H9 (cell line): ENCODE data around the gene RBM15. TPM values are rescaled to one million over a fixed set of nuclear protein-coding genes. Genes with fewer than 3 reads are reported as not detected.

ENCODE experiments used
- DNase-seq: peaks from one replicate; pipeline ENCODE4 v3.0.0-alpha.2; 2017
- H2AFZ ChIP-seq: one replicate; pipeline ENCODE4 v1.6.1; 2013; ENCODE audit warnings: mild to moderate bottlenecking, low read length, control low read depth, moderate library complexity
- H2AK5ac ChIP-seq: 2 replicates; pipeline ENCODE4 v1.6.1; 2013; ENCODE audit warnings: low read length, control low read depth, mixed read lengths; ENCODE audit not compliant: insufficient read length
- H2BK120ac ChIP-seq: one replicate; pipeline ENCODE4 v1.6.1; 2013; ENCODE audit warnings: low read depth, mild to moderate bottlenecking, low read length, control low read depth, inconsistent platforms; ENCODE audit not compliant: poor library complexity, severe bottlenecking
- H2BK12ac ChIP-seq: 2 replicates; pipeline ENCODE4 v1.6.1; 2013; ENCODE audit warnings: low read length, control low read depth, mixed read lengths, low read depth; ENCODE audit not compliant: insufficient read length
- H2BK15ac ChIP-seq: 2 replicates; pipeline ENCODE4 v1.6.1; 2013; ENCODE audit warnings: low read depth, low read length, control low read depth
- H2BK20ac ChIP-seq: one replicate; pipeline ENCODE4 v1.6.1; 2013; ENCODE audit warnings: low read depth, mild to moderate bottlenecking, low read length, control low read depth, inconsistent platforms; ENCODE audit not compliant: poor library complexity, severe bottlenecking
- H2BK5ac ChIP-seq: 2 replicates; pipeline ENCODE4 v1.6.1; 2013; ENCODE audit warnings: low read length, control low read depth, mixed read lengths; ENCODE audit not compliant: insufficient read length
- H3K14ac ChIP-seq: 2 replicates; pipeline ENCODE4 v1.6.1; 2013; ENCODE audit warnings: low read length, control low read depth; ENCODE audit not compliant: insufficient read depth
- H3K18ac ChIP-seq: 2 replicates; pipeline ENCODE4 v1.6.1; 2013; ENCODE audit warnings: low read depth, mild to moderate bottlenecking, mixed read lengths, low read length, control low read depth; ENCODE audit not compliant: insufficient read length
- H3K23ac ChIP-seq: 2 replicates; pipeline ENCODE4 v1.6.1; 2013; ENCODE audit warnings: low read length, control low read depth, mixed read lengths, low read depth; ENCODE audit not compliant: insufficient read length
- H3K23me2 ChIP-seq: 2 replicates; pipeline ENCODE4 v1.6.1; 2013; ENCODE audit warnings: low read depth, mild to moderate bottlenecking, mixed read lengths, low read length, control low read depth; ENCODE audit not compliant: insufficient read length, poor library complexity, severe bottlenecking
- H3K27ac ChIP-seq: 2 replicates; pipeline ENCODE4 v1.5.1; 2013; ENCODE audit warnings: low read length, control low read depth, mixed read lengths, low read depth; ENCODE audit not compliant: insufficient read length
- H3K27me3 ChIP-seq: 2 replicates; pipeline ENCODE4 v1.6.1; 2013; ENCODE audit warnings: low read length, control low read depth, inconsistent platforms; ENCODE audit not compliant: insufficient read depth
- H3K4ac ChIP-seq: 2 replicates; pipeline ENCODE4 v1.6.1; 2013; ENCODE audit warnings: low read depth, mild to moderate bottlenecking, control low read depth, inconsistent platforms, low read length, moderate library complexity
- H3K4me1 ChIP-seq: 2 replicates; pipeline ENCODE4 v1.6.1; 2013; ENCODE audit warnings: low read length, control low read depth, inconsistent platforms; ENCODE audit not compliant: insufficient read depth
- H3K4me2 ChIP-seq: 2 replicates; pipeline ENCODE4 v1.6.1; 2013; ENCODE audit warnings: low read length, control low read depth, mixed read lengths; ENCODE audit not compliant: insufficient read length, insufficient read depth
- H3K56ac ChIP-seq: 2 replicates; pipeline ENCODE4 v1.6.1; 2013; ENCODE audit warnings: low read depth, mild to moderate bottlenecking, mixed read lengths, low read length, control low read depth; ENCODE audit not compliant: insufficient read length
- H3K79me1 ChIP-seq: 2 replicates; pipeline ENCODE4 v1.6.1; 2013; ENCODE audit warnings: low read depth, mild to moderate bottlenecking, moderate library complexity, low read length, control low read depth, inconsistent platforms; ENCODE audit not compliant: insufficient read depth, poor library complexity, severe bottlenecking
- H3K79me2 ChIP-seq: 2 replicates; pipeline ENCODE4 v1.6.1; 2013; ENCODE audit warnings: low read length, control low read depth, inconsistent platforms; ENCODE audit not compliant: insufficient read depth
- H3K9ac ChIP-seq: 2 replicates; pipeline ENCODE4 v1.6.1; 2013; ENCODE audit warnings: low read length, control low read depth, mixed read lengths; ENCODE audit not compliant: insufficient read length; ENCODE audit errors: extremely low read depth
- H3K9me3 ChIP-seq: one replicate; pipeline ENCODE4 v1.6.1; 2013; ENCODE audit warnings: low read depth, low read length, inconsistent platforms; ENCODE audit not compliant: control insufficient read depth
- H3T11ph ChIP-seq: one replicate; pipeline ENCODE4 v1.6.1; 2013; ENCODE audit warnings: mild to moderate bottlenecking, low read length, control low read depth, inconsistent platforms
- H4K20me1 ChIP-seq: one replicate; pipeline ENCODE4 v1.6.1; 2013; ENCODE audit not compliant: control insufficient read depth, insufficient read length, insufficient read depth
- H4K5ac ChIP-seq: 2 replicates; pipeline ENCODE4 v1.6.1; 2013; ENCODE audit warnings: low read depth, mild to moderate bottlenecking, mixed read lengths, low read length, control low read depth; ENCODE audit not compliant: insufficient read length
- H4K8ac ChIP-seq: replicated peaks from 2 replicates; pipeline ENCODE4 v1.6.1; 2013; ENCODE audit warnings: low read length, control low read depth, mixed read lengths, low read depth; ENCODE audit not compliant: insufficient read length
- H4K91ac ChIP-seq: 2 replicates; pipeline ENCODE4 v1.6.1; 2013; ENCODE audit warnings: low read depth, mild to moderate bottlenecking, moderate library complexity, mixed read lengths, low read length, control low read depth; ENCODE audit not compliant: insufficient read length
- H3K27ac Mint-ChIP-seq, 3 experiments: 2 replicates in 2 of 3; 3 replicates in 1 of 3; pipeline ENCODE4 v1.8.0; 2020 to 2021; ENCODE audit warnings: mixed read lengths in 3 of 3, mild to moderate bottlenecking in 1 of 3, moderate library complexity in 1 of 3
- H3K27me3 Mint-ChIP-seq: 2 replicates; pipeline ENCODE4 v1.8.0; 2021; ENCODE audit warnings: low read depth, mild to moderate bottlenecking, moderate library complexity, mixed read lengths
- H3K36me3 Mint-ChIP-seq, 3 experiments: 2 replicates in 2 of 3; 3 replicates in 1 of 3; pipeline ENCODE4 v1.8.0; 2020 to 2021; ENCODE audit warnings: low read depth in 3 of 3, mixed read lengths in 3 of 3; ENCODE audit not compliant: insufficient read depth in 1 of 3
- H3K4me1 Mint-ChIP-seq, 2 experiments: 2 replicates each; pipeline ENCODE4 v1.8.0; 2020; ENCODE audit warnings: mixed read lengths in 2 of 2
- H3K4me3 Mint-ChIP-seq, 2 experiments: 2 replicates in 1 of 2; 3 replicates in 1 of 2; pipeline ENCODE4 v1.8.0; 2020 to 2021; ENCODE audit warnings: mild to moderate bottlenecking in 2 of 2, mixed read lengths in 2 of 2, moderate library complexity in 1 of 2
- H3K9me3 Mint-ChIP-seq, 2 experiments: 2 replicates in 1 of 2; 3 replicates in 1 of 2; pipeline ENCODE4 v1.8.0; 2020; ENCODE audit warnings: mild to moderate bottlenecking in 2 of 2, mixed read lengths in 2 of 2, moderate library complexity in 1 of 2
- CTCF ChIP-seq: fragments of 200-600 bp; sonication (generic); conservative IDR thresholded peaks from 3 replicates; pipeline ENCODE4 v1.8.0; 2021; ENCODE audit warnings: antibody characterized with exemption, mild to moderate bottlenecking
- WGBS: extraction: QIAGEN DNeasy Blood & Tissue Kit; methylation state at CpG from one replicate; pipeline ENCODE4 v1.1.7; 2013; ENCODE audit warnings: missing lambda C conversion rate, low lambda C conversion rate, mixed read lengths; ENCODE audit not compliant: insufficient read length; ENCODE audit errors: extremely low coverage; 5-methylcytosine and 5-hydroxymethylcytosine counted together
- total RNA-seq: library from RNA; stranded (reverse); gene quantifications from 2 replicates; pipeline ENCODE4 v1.2.1, GENCODE V29; 2021

Gene RBM15
- total RNA-seq, 1 experiment from 2014 or later = 62.0 TPM

GRCh38 chr1:110293601-110294104 is 45.5 kb upstream of the RBM15 start:
- no peak for DNase-seq
- Histone ChIP-seq H3K79me1 (no peaks in the 10 kb centered on the region), H3K27me3 (no peaks in the 10 kb centered on the region), H3K14ac (no peak overlapping the region), H2BK12ac (no peak overlapping the region), H4K8ac (no peak overlapping the region), H4K91ac (no peak overlapping the region), H3K23ac (no peak overlapping the region), H4K5ac (no peak overlapping the region), H3K9me3 (no peaks in the 10 kb centered on the region), H2BK5ac (no peak overlapping the region), H3K56ac (no peak overlapping the region), H3K27ac (no peak overlapping the region), H2AK5ac (no peak overlapping the region), H3K4me1 (no peaks in the 10 kb centered on the region; the same call in 1 of the 2 replicates), H2BK120ac (no peak overlapping the region), H2AFZ (no peak overlapping the region), H2BK20ac (no peak overlapping the region), H2BK15ac (no peak overlapping the region), H3K9ac (no peak overlapping the region), H3K23me2 (no peaks in the 10 kb centered on the region), H4K20me1 (no peaks in the 10 kb centered on the region), H3T11ph (no peak overlapping the region), H3K4ac (no peak overlapping the region), H3K4me2 (no peak overlapping the region), H3K18ac (no peak overlapping the region), H3K79me2 (no peaks in the 10 kb centered on the region)
- H3K9me3 Mint-ChIP-seq = no peaks in the 10 kb centered on the region
- no peak overlapping the region for H3K27ac Mint-ChIP-seq
- no peak for TF ChIP-seq CTCF
- H3K4me1 Mint-ChIP-seq = peaks cover 8 to 13% of the 10 kb centered on the region in 2 experiments
- no peaks in the 10 kb centered on the region for H3K36me3 Mint-ChIP-seq
- H3K27me3 Mint-ChIP-seq = peaks cover 10% of the 10 kb centered on the region
- no peak overlapping the region for H3K4me3 Mint-ChIP-seq
- no CpG with 5 or more reads among the region's 9 CpGs for WGBS
